HCT116 (cell line): ENCODE data around the gene STRN3. TPM values are rescaled to one million over a fixed set of nuclear protein-coding genes. Genes with fewer than 3 reads are reported as not detected.

Experiments
- ATAC-seq: fragments of 200-7000 bp; cut with Tn5 transposase; 2 replicates; pipeline ENCODE4 v1.9.1; 2020; ENCODE audit warnings: mild to moderate bottlenecking, moderate library complexity
- BruUV-seq: library from RNA; stranded (reverse); fragments of 400-500 nt; replicated peaks from 2 replicates; lab custom pipeline; 2021; lab: Mats Ljungman, UMichigan
- CTCF ChIA-PET: fragments of 300-600 bp; sonication (Branson Sonifier 250); formaldehyde crosslinking; loops from one replicate; lab custom pipeline; 2021; ENCODE audit warnings: antibody characterized with exemption; lab: Charles Lee
- POLR2A ChIA-PET: fragments of 300-600, 350-600 bp; sonication (Branson Sonifier 250); formaldehyde crosslinking; loops from one replicate; lab custom pipeline; 2021; ENCODE audit warnings: antibody characterized with exemption; lab: Charles Lee
- RAD21 ChIA-PET, 2 experiments: fragments of 300-600 bp; sonication (Branson Sonifier 250); formaldehyde crosslinking; loops; one replicate each; lab custom pipeline; 2023; ENCODE audit warnings: low total read pairs in 2 of 2; ENCODE audit not compliant: uncharacterized antibody in 2 of 2, unreplicated experiment in 2 of 2, low non-redundant PET in 1 of 2; lab: Charles Lee
- DNase-seq: peaks from one replicate; pipeline ENCODE4 v3.0.0-alpha.2; 2010; ENCODE audit warnings: low read depth, low spot score
- H2AFZ ChIP-seq: fragments of 200-600 bp; shearing (Covaris generic), sonication (generic); 2 replicates; pipeline ENCODE4 v1.6.1; 2017; ENCODE audit warnings: low read depth, mixed run types, mixed read lengths, antibody characterized with exemption, low read length; ENCODE audit not compliant: poor library complexity, severe bottlenecking
- H3K27ac ChIP-seq: 2 replicates; pipeline ENCODE4 v1.5.1; 2012; ENCODE audit warnings: low read depth, low read length
- H3K27me3 ChIP-seq: fragments of 200-600 bp; sonication (generic); 2 replicates; pipeline ENCODE4 v1.6.1; 2016; ENCODE audit warnings: mixed run types, low read length, mixed read lengths; ENCODE audit not compliant: insufficient read depth
- H3K36me3 ChIP-seq, 2 experiments: fragments of 200-500 bp in 1 of 2; fragments of 200-600 bp in 1 of 2; sonication (Bioruptor generic) in 1 of 2; sonication (generic) in 1 of 2; 2 replicates each; pipeline versions ENCODE4 v1.5.1 to v1.6.1; 2014 to 2016; ENCODE audit warnings: low read length in 2 of 2, inconsistent platforms in 1 of 2, mixed read lengths in 1 of 2, mixed run types in 1 of 2; ENCODE audit not compliant: insufficient read depth in 2 of 2, control insufficient read depth in 1 of 2
- H3K4me1 ChIP-seq, 2 experiments: fragments of 200-600 bp in 1 of 2; sonication (generic) in 1 of 2; 2 replicates each; pipeline versions ENCODE4 v1.5.1 to v1.6.1; 2012 to 2017; ENCODE audit warnings: low read length in 2 of 2, inconsistent platforms in 1 of 2, mild to moderate bottlenecking in 1 of 2, mixed read lengths in 1 of 2, mixed run types in 1 of 2, moderate library complexity in 1 of 2; ENCODE audit not compliant: insufficient read depth in 2 of 2, control insufficient read depth in 1 of 2
- H3K4me2 ChIP-seq: fragments of 200-600 bp; sonication (generic); 2 replicates; pipeline ENCODE4 v1.6.1; 2017; ENCODE audit warnings: mixed run types, low read length, mixed read lengths
- H3K4me3 ChIP-seq, 2 experiments: fragments of 200-600 bp in 1 of 2; sonication (generic) in 1 of 2; replicated peaks in 1 of 2; 2 replicates each; pipeline ENCODE4 v1.5.1; 2011 to 2016; ENCODE audit warnings: low read length in 2 of 2, control low read depth in 1 of 2, low read depth in 1 of 2, mild to moderate bottlenecking in 1 of 2, mixed read lengths in 1 of 2, mixed run types in 1 of 2
- H3K79me2 ChIP-seq: fragments of 200-600 bp; sonication (generic); 2 replicates; pipeline ENCODE4 v1.6.1; 2017; ENCODE audit warnings: mild to moderate bottlenecking, mixed run types, low read length, moderate library complexity, mixed read lengths; ENCODE audit not compliant: insufficient read depth
- H3K9ac ChIP-seq: fragments of 200-600 bp; sonication (generic); 2 replicates; pipeline ENCODE4 v1.6.1; 2016; ENCODE audit warnings: low read length, mixed read lengths
- H3K9me2 ChIP-seq: fragments of 200-600 bp; sonication (generic), shearing (Covaris generic); 2 replicates; pipeline ENCODE4 v1.6.1; 2017; ENCODE audit warnings: mixed run types, mild to moderate bottlenecking, moderate library complexity; ENCODE audit not compliant: insufficient read depth
- H3K9me3 ChIP-seq, 2 experiments: fragments of 200-500 bp in 1 of 2; fragments of 200-600 bp in 1 of 2; sonication (Bioruptor generic) in 1 of 2; sonication (generic) in 1 of 2; 2 replicates each; pipeline ENCODE4 v1.6.1; 2014 to 2017; ENCODE audit warnings: low read length in 2 of 2, mixed read lengths in 2 of 2, inconsistent platforms in 1 of 2, low read depth in 1 of 2, mild to moderate bottlenecking in 1 of 2, mixed run types in 1 of 2, moderate library complexity in 1 of 2; ENCODE audit not compliant: control insufficient read depth in 1 of 2, insufficient read depth in 1 of 2
- H4K20me1 ChIP-seq: fragments of 200-600 bp; sonication (generic), shearing (Covaris generic); 2 replicates; pipeline ENCODE4 v1.6.1; 2017; ENCODE audit warnings: mixed run types, mild to moderate bottlenecking, moderate library complexity; ENCODE audit not compliant: insufficient read depth
- CEBPB ChIP-seq: IDR thresholded peaks from 2 replicates; pipeline ENCODE4 v1.6.1; 2012; ENCODE audit warnings: low read depth
- CTCF ChIP-seq, 3 experiments: fragments of 200-600 bp in 1 of 3; sonication (generic) in 1 of 3; IDR thresholded peaks in 2 of 3; conservative IDR thresholded peaks in 1 of 3; 2 replicates each; pipeline ENCODE4 v1.5.1; 2012 to 2017; ENCODE audit warnings: low read depth in 2 of 3, low read length in 2 of 3, antibody characterized with exemption in 1 of 3, borderline replicate concordance in 1 of 3, control low read depth in 1 of 3, mild to moderate bottlenecking in 1 of 3, mixed read lengths in 1 of 3, mixed run types in 1 of 3, moderate library complexity in 1 of 3; ENCODE audit not compliant: insufficient read depth in 1 of 3
- ELF1 ChIP-seq: IDR thresholded peaks from 2 replicates; pipeline ENCODE4 v1.6.1; 2012; ENCODE audit warnings: low read depth, borderline replicate concordance
- EZH2phosphoT487 ChIP-seq: fragments of 200-600 bp; IDR thresholded peaks from 2 replicates; pipeline ENCODE4 v1.6.1; 2018; ENCODE audit warnings: antibody characterized with exemption, borderline replicate concordance
- JUND ChIP-seq: IDR thresholded peaks from 2 replicates; pipeline ENCODE4 v1.6.1; 2012
- POLR2A ChIP-seq: IDR thresholded peaks from 2 replicates; pipeline ENCODE4 v1.7.0; 2011; ENCODE audit warnings: borderline replicate concordance; ENCODE audit not compliant: insufficient read depth, insufficient read length; ENCODE audit errors: extremely low read depth
- POLR2AphosphoS5 ChIP-seq: IDR thresholded peaks from 2 replicates; pipeline ENCODE4 v1.6.1; 2011; ENCODE audit warnings: mild to moderate bottlenecking, low read depth, low read length, moderate library complexity
- RAD21 ChIP-seq: IDR thresholded peaks from 2 replicates; pipeline ENCODE4 v1.6.1; 2012; ENCODE audit warnings: low read depth, mild to moderate bottlenecking
- SRF ChIP-seq: IDR thresholded peaks from 2 replicates; pipeline ENCODE4 v1.6.1; 2012; ENCODE audit warnings: low read depth
- YY1 ChIP-seq: IDR thresholded peaks from 2 replicates; pipeline ENCODE4 v1.6.1; 2011; ENCODE audit warnings: low read length, low read depth, moderate library complexity, mild to moderate bottlenecking; ENCODE audit not compliant: insufficient replicate concordance; ENCODE audit errors: extremely low read depth
- ZFX ChIP-seq: fragments of 450-650 bp; IDR thresholded peaks from 2 replicates; pipeline ENCODE4 v1.6.1; 2017
- ZNF274 ChIP-seq: fragments of 200-500 bp; sonication (Bioruptor generic); IDR thresholded peaks from 2 replicates; pipeline ENCODE4 v1.6.1; 2014; ENCODE audit warnings: mild to moderate bottlenecking, low read depth, low read length, inconsistent platforms
- intact Hi-C: fragments of 100-400 bp; cut with micrococcal nuclease; formaldehyde crosslinking; loops from 2 replicates; pipeline ENCODE4 v1.10.0; 2022
- total RNA-seq: library from RNA; stranded (reverse); gene quantifications from one replicate; pipeline ENCODE4 v1.2.1, GENCODE V29; 2021; ENCODE audit not compliant: unreplicated experiment

STRN3 gene
- total RNA-seq, 1 experiment from 2014 or later, result 43.4 TPM

- no peak overlapping the region for H3K27ac ChIP-seq
- POLR2A ChIA-PET, result no interaction called here
- no peaks in the 10 kb centered on the region for H3K9me3 ChIP-seq
- ATAC-seq, result no peak
- H3K4me1 ChIP-seq, result no peaks in the 10 kb centered on the region
- intact Hi-C loops, result no loop called here
- RAD21 ChIA-PET, result no interaction called here
- H3K9ac ChIP-seq, result no peak overlapping the region
- H3K27me3 ChIP-seq, result no peaks in the 10 kb centered on the region
- H2AFZ ChIP-seq, result no peak overlapping the region
- TF ChIP-seq JUND (no peak), YY1 (no peak), POLR2AphosphoS5 (no peak), RAD21 (no peak), POLR2A (no peak), ZFX (no peak), CTCF (IDR thresholded peaks at IDR 0.05 in 2 of 3, conservative IDR thresholded peaks at IDR 0.05 in 1 of 3; ENCODE audit: borderline replicate concordance in 1 of 3, insufficient read depth in 1 of 3, low read depth in 2 of 3, low read length in 2 of 3) (no peak), CEBPB (no peak), SRF (no peak), ELF1 (no peak), ZNF274 (no peak), EZH2phosphoT487 (no peak)
- no peaks in the 10 kb centered on the region for H3K9me2 ChIP-seq
- DNase-seq, result no peak
- no peak overlapping the region for H3K4me3 ChIP-seq
- peaks cover 27% of the 10 kb centered on the region for H3K79me2 ChIP-seq
- H4K20me1 ChIP-seq, result no peaks in the 10 kb centered on the region
- peaks cover 0 to 25% of the 10 kb centered on the region in 2 experiments; a peak in 3 of 4 replicates for H3K36me3 ChIP-seq
- no TSS peak for BruUV-seq
- H3K4me2 ChIP-seq, result no peak overlapping the region
- CTCF ChIA-PET, result no interaction called here
Measured at GRCh38 chr14:30943694-30944093, 82.5 kb downstream of the STRN3 start.
